Neural cell (in vitro differentiated cells): ENCODE measurements around the gene CASZ1. TPM values are rescaled to one million over a fixed set of nuclear protein-coding genes. Genes with fewer than 3 reads are reported as not detected.

Source experiments
- H2AFZ ChIP-seq: fragments of 200-600, 300-800 bp; sonication (generic), shearing (Covaris generic); 2 replicates; pipeline ENCODE4 v1.6.0; 2014; ENCODE audit warnings: low read depth, mild to moderate bottlenecking, antibody characterized with exemption, low read length, moderate library complexity
- H3F3A ChIP-seq: fragments of 200-600 bp; shearing (Covaris generic); 2 replicates; pipeline ENCODE4 v1.6.1; 2016; ENCODE audit warnings: mild to moderate bottlenecking, moderate library complexity, mixed read lengths, antibody characterized with exemption, low read length; ENCODE audit not compliant: insufficient read depth, poor library complexity, severe bottlenecking
- H3K27ac ChIP-seq: fragments of 200-600, 300-800 bp; sonication (generic), shearing (Covaris generic); 2 replicates; pipeline ENCODE4 v1.5.1; 2014; ENCODE audit warnings: mild to moderate bottlenecking, low read length, moderate library complexity
- H3K27me3 ChIP-seq: fragments of 300-800, 200-600 bp; sonication (generic), shearing (Covaris generic); 2 replicates; pipeline ENCODE4 v1.6.0; 2014; ENCODE audit warnings: mild to moderate bottlenecking, low read depth, low read length, moderate library complexity; ENCODE audit not compliant: insufficient read depth
- H3K36me3 ChIP-seq: fragments of 300-800, 200-600 bp; sonication (generic), shearing (Covaris generic); 2 replicates; pipeline ENCODE4 v1.5.1; 2014; ENCODE audit warnings: mild to moderate bottlenecking, antibody characterized with exemption, low read length, moderate library complexity; ENCODE audit not compliant: insufficient read depth
- H3K4me2 ChIP-seq: fragments of 300-800, 200-600 bp; sonication (generic), shearing (Covaris generic); 2 replicates; pipeline ENCODE4 v1.6.0; 2014; ENCODE audit warnings: mild to moderate bottlenecking, low read length
- H3K4me3 ChIP-seq: fragments of 300-800, 200-600 bp; sonication (generic), shearing (Covaris generic); 2 replicates; pipeline ENCODE4 v1.5.1; 2014; ENCODE audit warnings: mild to moderate bottlenecking, low read length, moderate library complexity
- H3K79me2 ChIP-seq: fragments of 200-600 bp; shearing (Covaris generic); replicated peaks from 2 replicates; pipeline ENCODE4 v1.6.0; 2014; ENCODE audit warnings: mild to moderate bottlenecking, low read length, moderate library complexity; ENCODE audit not compliant: insufficient read depth
- H3K9ac ChIP-seq: fragments of 300-800, 200-600 bp; sonication (generic), shearing (Covaris generic); 2 replicates; pipeline ENCODE4 v1.6.1; 2016; ENCODE audit warnings: mild to moderate bottlenecking, low read length, mixed read lengths
- H3K9me2 ChIP-seq: fragments of 200-600 bp; shearing (Covaris generic); 2 replicates; pipeline ENCODE4 v1.6.1; 2016; ENCODE audit warnings: mild to moderate bottlenecking, low read length, mixed read lengths; ENCODE audit not compliant: insufficient read depth
- H3K9me3 ChIP-seq: fragments of 200-600, 300-800 bp; sonication (generic), shearing (Covaris generic); 2 replicates; pipeline ENCODE4 v1.6.1; 2016; ENCODE audit warnings: mild to moderate bottlenecking, mixed run types, low read length, moderate library complexity, mixed read lengths
- H4K20me1 ChIP-seq: fragments of 200-600 bp; shearing (Covaris generic); 2 replicates; pipeline ENCODE4 v1.6.1; 2016; ENCODE audit warnings: mild to moderate bottlenecking, mixed run types; ENCODE audit not compliant: insufficient read depth
- CTCF ChIP-seq: fragments of 450-650 bp; IDR thresholded peaks from 2 replicates; pipeline ENCODE4 v1.5.1; 2014; ENCODE audit warnings: antibody characterized with exemption, mild to moderate bottlenecking, moderate library complexity; ENCODE audit not compliant: poor library complexity, severe bottlenecking
- EP300 ChIP-seq: fragments of 450-650 bp; conservative IDR thresholded peaks from 2 replicates; pipeline ENCODE4 v1.6.1; 2014; ENCODE audit warnings: antibody characterized with exemption, mild to moderate bottlenecking, moderate library complexity; ENCODE audit not compliant: poor library complexity, severe bottlenecking
- EZH2 ChIP-seq: fragments of 200-600, 300-800 bp; shearing (Covaris generic), sonication (generic); IDR thresholded peaks from 2 replicates; pipeline ENCODE4 v1.6.1; 2014; ENCODE audit warnings: antibody characterized with exemption, low read length, borderline replicate concordance, mild to moderate bottlenecking; ENCODE audit not compliant: insufficient read depth, poor library complexity, severe bottlenecking
- POLR2AphosphoS5 ChIP-seq: IDR thresholded peaks from 2 replicates; pipeline ENCODE4 v1.6.1; 2012
- RAD21 ChIP-seq: fragments of 450-650 bp; conservative IDR thresholded peaks from 2 replicates; pipeline ENCODE4 v1.6.1; 2014; ENCODE audit warnings: antibody characterized with exemption, mild to moderate bottlenecking, moderate library complexity
- REST ChIP-seq: IDR thresholded peaks from 2 replicates; pipeline ENCODE4 v1.6.1; 2012; ENCODE audit warnings: borderline replicate concordance
- SMC3 ChIP-seq: fragments of 450-650 bp; conservative IDR thresholded peaks from 2 replicates; pipeline ENCODE4 v1.6.1; 2014; ENCODE audit warnings: antibody characterized with exemption, mild to moderate bottlenecking, moderate library complexity; ENCODE audit not compliant: poor library complexity
- TAF1 ChIP-seq: IDR thresholded peaks from 2 replicates; pipeline ENCODE4 v1.6.1; 2012; ENCODE audit warnings: low read depth
- polyA plus RNA-seq: library from polyadenylated mRNA; depleted of rRNA; stranded (reverse); fragments of >200 nt; gene quantifications from 2 replicates; pipeline ENCODE4 v1.2.3, GENCODE V29; 2014

CASZ1 gene
- polyA plus RNA-seq, 1 donor from 2014 or later, result 0.27 TPM

GRCh38 chr1:10765734-10766478, 30.5 kb downstream of the CASZ1 start:
- Histone ChIP-seq H3F3A (no peaks in the 10 kb centered on the region), H4K20me1 (no peaks in the 10 kb centered on the region), H3K9me3 (no peaks in the 10 kb centered on the region), H3K4me3 (no peak overlapping the region), H3K4me2 (no peak overlapping the region), H3K27ac (no peak overlapping the region), H3K9ac (no peak overlapping the region), H3K79me2 (no peaks in the 10 kb centered on the region), H3K9me2 (no peaks in the 10 kb centered on the region), H3K36me3 (no peaks in the 10 kb centered on the region), H3K27me3 (no peaks in the 10 kb centered on the region), H2AFZ (no peak overlapping the region)
- TF ChIP-seq EP300 (no peak), SMC3 (no peak), TAF1 (no peak), REST (no peak), EZH2 (no peak)

GRCh38 chr1:10765304-10765703, 31.1 kb downstream of the CASZ1 start:
- Histone ChIP-seq H4K20me1 (no peaks in the 10 kb centered on the region), H3K27ac (no peak overlapping the region), H3K27me3 (no peaks in the 10 kb centered on the region), H3K9me3 (no peaks in the 10 kb centered on the region), H3K9me2 (no peaks in the 10 kb centered on the region), H3K4me3 (no peak overlapping the region), H2AFZ (no peak overlapping the region), H3K79me2 (no peaks in the 10 kb centered on the region), H3F3A (no peaks in the 10 kb centered on the region), H3K9ac (no peak overlapping the region), H3K36me3 (no peaks in the 10 kb centered on the region), H3K4me2 (no peak overlapping the region)
- no peak for TF ChIP-seq REST
- no peak for TF ChIP-seq SMC3
- TF ChIP-seq POLR2AphosphoS5, result no peak
- no peak for TF ChIP-seq CTCF
- no peak for TF ChIP-seq EZH2
- no peak for TF ChIP-seq EP300
- no peak for TF ChIP-seq RAD21
